Activated T-helper 2 cell treated with anti-CD3 and anti-CD28 coated beads, Interferon-gamma antibody, Interleukin-2, Interleukin-4, amounts not matched to agents 10 μg/mL and 5 μg/mL and 100 μg/mL, durations not matched to agents 14 hours and 24 hours and 36 hours (primary cell): ENCODE results near the gene ZCCHC24. TPM values are rescaled to one million over a fixed set of nuclear protein-coding genes. Genes with fewer than 3 reads are reported as not detected.
A peak's percentile ranks its signal among the peaks of the same experiment; 100 is the strongest.

Experiments
- DNase-seq: peaks from one replicate; pipeline ENCODE4 v3.0.0; 2021; ENCODE audit warnings: low spot score
- H3K27ac Mint-ChIP-seq: one replicate; pipeline ENCODE4 v1.8.0; 2021; ENCODE audit warnings: mixed read lengths
- H3K27me3 Mint-ChIP-seq: one replicate; pipeline ENCODE4 v1.8.0; 2021; ENCODE audit warnings: low read depth, mixed read lengths
- H3K36me3 Mint-ChIP-seq: one replicate; pipeline ENCODE4 v1.8.0; 2021; ENCODE audit warnings: low read depth, mixed read lengths
- H3K4me1 Mint-ChIP-seq: one replicate; pipeline ENCODE4 v1.8.0; 2021; ENCODE audit warnings: low read depth, mixed read lengths
- H3K4me3 Mint-ChIP-seq: one replicate; pipeline ENCODE4 v1.8.0; 2021; ENCODE audit warnings: low read depth, mild to moderate bottlenecking, moderate library complexity, mixed read lengths
- H3K9me3 Mint-ChIP-seq: one replicate; pipeline ENCODE4 v1.8.0; 2021; ENCODE audit warnings: mixed read lengths
- intact Hi-C: fragments of 100-400 bp; cut with micrococcal nuclease; formaldehyde crosslinking; loops from one replicate; pipeline ENCODE4 v1.15.1; 2023
- total RNA-seq: library from RNA; stranded (reverse); gene quantifications from 2 replicates; pipeline ENCODE4 v1.2.3, GENCODE V29; 2022

ZCCHC24 gene
- total RNA-seq: 2.1 and 2.6 TPM in 2 replicates

GRCh38 chr10:79445161-79445976, at the start of gene ZCCHC24:
Gene ZCCHC24 (minus strand): TSS chr10:79445624. CDS start chr10:79445440, 184 bp downstream.
- peak within 1 kb of the TSS; percentile 82 for H3K4me3 Mint-ChIP-seq
- H3K27me3 Mint-ChIP-seq: peaks cover 34% of the 10 kb centered on the region
- intact Hi-C loops: loop anchor here (1.0 to 10.0 kb wide), 3 partner anchors 98 to 471 kb away; partner anchors contain the start of gene PPIF
- peak; percentile 94 for DNase-seq
- peaks cover 21% of the 10 kb centered on the region for H3K4me1 Mint-ChIP-seq
- peak within 1 kb of the TSS; percentile 21 for H3K27ac Mint-ChIP-seq
- H3K36me3 Mint-ChIP-seq: no peaks in the 10 kb centered on the region
- H3K9me3 Mint-ChIP-seq: no peaks in the 10 kb centered on the region

DNA sequence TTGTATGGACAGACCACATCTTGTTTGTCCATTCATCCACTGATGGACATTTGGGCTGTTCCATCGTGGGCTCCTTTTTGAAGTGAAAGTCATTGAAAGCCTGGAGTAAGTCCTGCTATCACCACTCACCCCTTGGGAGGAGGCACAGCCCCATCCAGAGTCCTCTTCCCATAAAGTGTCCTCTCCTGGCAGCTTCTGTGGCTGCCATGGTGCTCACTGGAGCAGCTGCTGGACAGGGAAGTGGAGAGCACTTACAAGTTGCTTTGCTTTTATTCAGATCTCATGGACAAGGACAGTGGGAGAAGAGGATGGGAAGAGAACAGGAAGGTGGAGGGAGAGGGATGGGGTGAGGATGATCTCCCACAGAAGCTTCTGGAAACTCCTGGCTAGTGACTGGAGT, 48.4 kb upstream of the ZCCHC24 start:
- intact Hi-C loops: no loop called here
- DNase-seq: no peak
- Mint-ChIP-seq H3K36me3 (no peaks in the 10 kb centered on the region), H3K27ac (no peak overlapping the region), H3K9me3 (no peaks in the 10 kb centered on the region), H3K4me1 (no peaks in the 10 kb centered on the region), H3K27me3 (peaks cover 30% of the 10 kb centered on the region), H3K4me3 (no peak overlapping the region)

DNA sequence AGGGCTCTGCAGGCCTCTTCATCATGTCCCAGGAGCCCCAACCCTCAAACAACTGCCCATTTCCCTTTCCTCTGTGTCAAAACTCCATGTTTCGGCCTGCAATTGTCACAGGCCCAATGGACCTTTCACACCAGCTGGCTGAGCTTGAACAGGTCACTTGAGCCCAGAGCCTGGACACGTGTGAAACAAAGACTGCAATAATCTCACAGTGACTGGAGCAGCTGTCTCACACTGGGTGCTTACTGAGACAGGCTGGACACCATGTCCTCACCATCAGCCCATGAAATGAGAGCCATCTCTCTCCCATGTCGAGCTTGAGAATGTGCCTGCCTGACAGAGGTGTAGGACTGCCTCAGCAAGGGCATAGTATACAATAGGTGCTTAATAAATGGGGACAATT, 47.4 kb upstream of the ZCCHC24 start:
- Mint-ChIP-seq H3K9me3 (no peaks in the 10 kb centered on the region), H3K4me3 (no peak overlapping the region), H3K36me3 (no peaks in the 10 kb centered on the region), H3K27ac (no peak overlapping the region), H3K4me1 (no peaks in the 10 kb centered on the region), H3K27me3 (peaks cover 24% of the 10 kb centered on the region)
- intact Hi-C loops: no loop called here
- no peak for DNase-seq

GRCh38 chr10:79492256-79492655, 46.8 kb upstream of the ZCCHC24 start:
- Mint-ChIP-seq H3K4me3 (no peak overlapping the region), H3K4me1 (no peaks in the 10 kb centered on the region), H3K27ac (no peak overlapping the region), H3K36me3 (no peaks in the 10 kb centered on the region), H3K27me3 (peaks cover 20% of the 10 kb centered on the region), H3K9me3 (no peaks in the 10 kb centered on the region)
- no peak for DNase-seq
- intact Hi-C loops: no loop called here

DNA sequence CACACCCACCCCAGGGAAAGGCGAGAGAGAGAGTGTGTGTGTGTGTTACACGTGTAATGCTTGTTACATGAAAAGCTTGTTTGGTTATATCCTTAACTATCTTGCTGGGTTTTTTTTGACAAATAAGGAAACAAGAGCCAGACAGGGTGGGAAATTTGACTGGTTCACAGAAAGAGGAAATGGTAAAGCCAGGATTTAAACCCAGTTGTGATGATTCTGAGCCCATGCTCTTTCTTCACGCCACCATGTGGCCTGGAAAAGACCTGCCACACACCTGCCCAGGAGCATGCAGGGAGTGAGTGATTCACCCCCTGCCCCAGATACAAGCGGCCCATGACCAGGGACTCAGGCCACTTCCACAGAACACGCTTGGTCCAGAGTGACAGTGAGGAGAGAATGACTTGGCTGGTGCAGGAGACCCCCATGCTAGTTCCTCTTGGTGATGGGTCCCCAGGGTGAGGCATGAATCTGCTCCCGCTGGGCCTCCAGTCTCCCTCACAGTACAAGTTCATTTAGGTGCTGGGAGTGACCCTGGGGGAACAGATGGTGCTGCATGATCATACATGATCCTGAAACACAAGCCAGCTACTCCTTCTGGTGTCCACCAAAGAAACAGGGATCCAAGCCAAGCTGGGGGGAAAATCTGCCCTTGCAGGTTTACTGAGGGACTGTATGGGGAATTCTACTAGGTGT, 45.9 kb upstream of the ZCCHC24 start:
- no peak overlapping the region for H3K27ac Mint-ChIP-seq
- no peaks in the 10 kb centered on the region for H3K9me3 Mint-ChIP-seq
- H3K27me3 Mint-ChIP-seq: peaks cover 18% of the 10 kb centered on the region
- intact Hi-C loops: no loop called here
- DNase-seq: no peak
- H3K4me1 Mint-ChIP-seq: no peaks in the 10 kb centered on the region
- no peaks in the 10 kb centered on the region for H3K36me3 Mint-ChIP-seq
- no peak overlapping the region for H3K4me3 Mint-ChIP-seq

DNA sequence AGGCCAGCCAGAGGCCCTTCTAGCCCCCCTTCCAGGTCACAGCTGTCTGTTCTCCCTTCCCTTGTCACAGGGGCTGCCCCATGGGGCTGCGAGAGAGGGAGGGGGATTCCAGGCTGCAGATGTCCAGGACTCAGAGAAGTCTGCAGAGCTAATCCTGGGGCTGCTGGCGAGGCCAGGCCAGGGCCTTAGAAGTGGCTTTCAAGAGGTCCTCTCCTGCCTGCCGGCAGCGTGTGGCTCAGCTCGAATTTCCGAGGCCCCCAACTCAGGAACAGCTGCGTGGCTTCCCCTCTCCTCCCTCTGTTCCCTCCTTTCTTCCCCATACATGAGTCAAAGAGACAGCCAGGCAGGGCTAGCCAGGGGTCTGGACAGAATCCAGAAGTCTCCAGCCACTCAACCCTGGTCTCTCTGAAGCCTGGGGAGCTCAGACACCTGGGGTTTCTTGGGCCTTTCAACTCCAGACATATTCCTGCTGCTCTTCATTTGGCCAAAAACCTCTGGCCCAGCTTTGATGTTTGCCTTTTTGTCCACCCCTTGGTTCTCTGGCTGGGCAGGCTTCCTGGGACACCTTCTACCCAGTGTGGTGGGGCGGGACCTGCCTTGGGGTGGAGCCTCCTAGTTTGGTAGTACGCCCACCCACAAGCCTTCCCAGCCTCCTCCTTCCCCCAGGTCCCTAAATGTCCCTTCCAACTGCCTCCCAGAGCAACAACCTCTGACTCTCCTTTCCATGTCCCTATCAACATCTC, 45.1 kb upstream of the ZCCHC24 start:
- no peak overlapping the region for H3K4me3 Mint-ChIP-seq
- no peaks in the 10 kb centered on the region for H3K36me3 Mint-ChIP-seq
- no peak overlapping the region for H3K27ac Mint-ChIP-seq
- no peaks in the 10 kb centered on the region for H3K4me1 Mint-ChIP-seq
- H3K9me3 Mint-ChIP-seq: no peaks in the 10 kb centered on the region
- intact Hi-C loops: no loop called here
- peaks cover 15% of the 10 kb centered on the region for H3K27me3 Mint-ChIP-seq
- DNase-seq: no peak

DNA sequence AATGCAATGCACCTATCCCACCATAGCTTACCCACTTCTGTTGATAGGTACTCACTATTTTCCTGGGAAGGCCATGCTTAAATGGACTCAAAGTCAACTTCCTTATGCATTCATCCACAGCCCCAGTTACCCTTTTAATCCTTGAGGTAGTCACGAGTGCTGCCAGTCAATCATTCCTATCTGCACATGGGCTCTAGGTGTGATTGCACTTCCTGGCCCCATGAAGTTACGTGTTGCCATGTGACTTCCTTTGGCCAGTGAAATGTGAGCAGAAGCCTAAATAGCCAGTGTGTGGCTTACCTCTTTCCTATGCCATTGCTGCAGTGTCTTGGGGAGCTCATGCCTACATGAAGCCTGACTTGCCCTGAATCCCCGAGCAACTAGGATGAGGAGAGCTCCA, 43.4 kb upstream of the ZCCHC24 start:
- Mint-ChIP-seq H3K27me3 (peaks cover 8% of the 10 kb centered on the region), H3K27ac (no peak overlapping the region), H3K4me3 (no peak overlapping the region), H3K4me1 (no peaks in the 10 kb centered on the region), H3K36me3 (no peaks in the 10 kb centered on the region), H3K9me3 (no peaks in the 10 kb centered on the region)
- intact Hi-C loops: loop anchor here (5.0 kb wide), 1 partner anchor 117 kb away; no protein-coding TSS in a partner anchor
- DNase-seq: no peak

- no peaks in the 10 kb centered on the region for H3K36me3 Mint-ChIP-seq
- no peaks in the 10 kb centered on the region for H3K4me1 Mint-ChIP-seq
- H3K9me3 Mint-ChIP-seq: no peaks in the 10 kb centered on the region
- DNase-seq: no peak
- intact Hi-C loops: loop anchor here (5.0 kb wide), 1 partner anchor 116 kb away; no protein-coding TSS in a partner anchor
- H3K27ac Mint-ChIP-seq: no peak overlapping the region
- H3K4me3 Mint-ChIP-seq: no peak overlapping the region
- H3K27me3 Mint-ChIP-seq: peaks cover 3% of the 10 kb centered on the region
These were observed 42.9 kb upstream of the ZCCHC24 start for GRCh38 chr10:79488336-79488735.

DNA sequence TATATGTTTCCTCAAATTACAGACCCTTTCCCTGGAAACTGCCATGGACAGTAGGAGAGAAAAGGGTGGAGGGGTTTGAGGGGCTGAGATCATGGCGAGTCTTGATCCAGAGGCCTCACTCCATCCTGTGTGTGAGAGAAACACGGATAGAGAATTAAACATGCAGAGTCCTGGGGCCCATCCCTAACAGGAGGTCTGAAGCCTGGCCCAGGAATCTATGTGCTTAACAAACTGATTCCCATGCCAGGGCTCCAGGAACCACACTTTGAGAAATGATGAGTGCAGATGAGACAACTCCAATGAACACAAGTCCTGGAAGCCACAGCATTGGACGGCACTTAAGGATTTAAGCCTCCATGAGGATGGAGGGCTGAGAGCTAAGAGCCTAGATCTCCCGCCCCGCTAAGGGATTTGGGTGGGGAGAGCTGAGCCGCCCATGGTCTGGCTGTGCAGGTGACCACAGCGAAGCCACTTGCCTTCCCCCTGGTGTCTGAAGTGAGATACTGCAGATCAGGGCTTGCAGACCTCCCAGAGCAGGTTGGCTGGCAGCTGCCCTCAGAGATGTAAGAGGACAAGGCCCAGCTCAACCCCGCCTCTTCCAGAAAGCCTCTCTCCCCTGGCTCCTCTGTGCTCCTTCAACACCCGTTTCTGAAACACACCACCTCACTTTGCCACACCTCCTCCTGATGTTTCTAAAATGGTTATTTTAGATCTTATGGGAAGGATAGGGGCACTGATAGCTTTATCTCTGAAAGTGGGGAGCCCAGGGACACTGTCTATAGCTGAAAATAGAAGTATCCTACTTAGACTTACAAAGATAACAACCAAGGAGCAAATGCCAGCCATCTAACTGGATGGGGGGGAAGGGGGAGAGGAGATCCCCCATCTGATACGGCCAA, 42.1 kb upstream of the ZCCHC24 start:
- no peak overlapping the region for H3K27ac Mint-ChIP-seq

GRCh38 chr10:79484476-79484875, 39.1 kb upstream of the ZCCHC24 start:
- H3K27ac Mint-ChIP-seq: no peak overlapping the region
- H3K4me1 Mint-ChIP-seq: no peaks in the 10 kb centered on the region
- no peak overlapping the region for H3K4me3 Mint-ChIP-seq
- DNase-seq: no peak
- intact Hi-C loops: no loop called here
- H3K27me3 Mint-ChIP-seq: peaks cover 19% of the 10 kb centered on the region
- H3K36me3 Mint-ChIP-seq: no peaks in the 10 kb centered on the region
- H3K9me3 Mint-ChIP-seq: no peaks in the 10 kb centered on the region

More for the DNA sequence above, 42.1 kb upstream of the ZCCHC24 start:
- no peaks in the 10 kb centered on the region for H3K9me3 Mint-ChIP-seq
- H3K36me3 Mint-ChIP-seq: no peaks in the 10 kb centered on the region
- H3K4me3 Mint-ChIP-seq: no peak overlapping the region
- H3K27me3 Mint-ChIP-seq: peaks cover 3% of the 10 kb centered on the region
- intact Hi-C loops: loop anchor here (5.0 kb wide), 1 partner anchor 115 kb away; no protein-coding TSS in a partner anchor
- DNase-seq: no peak
- no peaks in the 10 kb centered on the region for H3K4me1 Mint-ChIP-seq

GRCh38 chr10:79483948-79484347, 38.5 kb upstream of the ZCCHC24 start:
- no peak for DNase-seq

DNA sequence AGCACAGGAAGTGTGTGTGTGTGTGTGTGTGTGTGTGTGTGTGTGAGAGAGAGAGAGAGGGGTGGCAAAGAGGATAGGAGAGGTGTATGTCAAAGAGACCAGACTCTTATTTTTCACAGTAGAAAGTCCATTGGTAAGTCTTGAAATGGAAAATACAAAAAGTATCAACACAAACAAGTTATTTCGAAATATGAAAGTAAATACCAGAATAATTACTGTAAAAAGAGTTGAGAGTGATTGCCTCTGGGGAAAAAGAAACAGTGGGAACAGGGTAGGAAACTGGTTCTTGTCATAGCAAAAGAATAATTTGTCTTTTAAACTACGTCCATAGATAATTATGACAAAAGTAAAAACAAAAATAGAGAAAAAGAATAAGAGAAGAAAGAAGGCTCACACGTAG, 37.9 kb upstream of the ZCCHC24 start:
- H3K9me3 Mint-ChIP-seq: no peaks in the 10 kb centered on the region
- no peak overlapping the region for H3K4me3 Mint-ChIP-seq
- DNase-seq: no peak
- no peaks in the 10 kb centered on the region for H3K4me1 Mint-ChIP-seq
- H3K27ac Mint-ChIP-seq: no peak overlapping the region
- peaks cover 23% of the 10 kb centered on the region for H3K27me3 Mint-ChIP-seq
- H3K36me3 Mint-ChIP-seq: no peaks in the 10 kb centered on the region
- intact Hi-C loops: no loop called here

More at GRCh38 chr10:79483948-79484347, 38.5 kb upstream of the ZCCHC24 start:
- peaks cover 23% of the 10 kb centered on the region for H3K27me3 Mint-ChIP-seq
- no peaks in the 10 kb centered on the region for H3K36me3 Mint-ChIP-seq
- no peak overlapping the region for H3K4me3 Mint-ChIP-seq
- intact Hi-C loops: no loop called here
- no peak overlapping the region for H3K27ac Mint-ChIP-seq
- H3K9me3 Mint-ChIP-seq: no peaks in the 10 kb centered on the region
- no peaks in the 10 kb centered on the region for H3K4me1 Mint-ChIP-seq
